Adrenal gland (tissue), 12 donors: ENCODE measurements around the gene ZNF593OS. TPM values are rescaled to one million over a fixed set of nuclear protein-coding genes. Genes with fewer than 3 reads are reported as not detected.

Experiments used
- DNase-seq, 7 donors: peaks; one replicate each; pipeline ENCODE4 v3.0.0-alpha.2; 2019 to 2020
- H3K27ac ChIP-seq, 5 donors: fragments of 200-600 bp; sonication (generic) in 4 of 5; 1 replicate in 3 of 5; 2 replicates in 2 of 5; pipeline versions ENCODE4 v1.5.1 to v1.8.0; 2016 to 2020; ENCODE audit warnings: mild to moderate bottlenecking in 1 of 5
- H3K27me3 ChIP-seq: fragments of 200-600 bp; 2 replicates; pipeline ENCODE4 v1.8.0; 2021
- H3K36me3 ChIP-seq, 2 donors: fragments of 200-600 bp; replicated peaks in 1 of 2; 1 replicate in 1 of 2; 2 replicates in 1 of 2; pipeline versions ENCODE4 v1.5.1 to v1.8.0; 2018 to 2022
- H3K4me1 ChIP-seq, 2 donors: fragments of 200-600 bp; replicated peaks in 1 of 2; 1 replicate in 1 of 2; 2 replicates in 1 of 2; pipeline versions ENCODE4 v1.5.1 to v1.8.0; 2018 to 2021
- H3K4me3 ChIP-seq, 4 donors: fragments of 200-600 bp; sonication (generic) in 3 of 4; one replicate each; pipeline ENCODE4 v1.5.1; 2016 to 2018
- H3K9me3 ChIP-seq, 3 donors: fragments of 200-600 bp; sonication (generic) in 1 of 3; replicated peaks in 1 of 3; 1 replicate in 2 of 3; 2 replicates in 1 of 3; pipeline versions ENCODE4 v1.5.1 to v1.8.0; 2016 to 2021
- POLR2A ChIP-seq, 2 donors: fragments of 450-650 bp; IDR thresholded peaks; one replicate each; pipeline ENCODE4 v1.6.1; 2017; ENCODE audit warnings: antibody characterized with exemption in 2 of 2, mild to moderate bottlenecking in 2 of 2, moderate library complexity in 1 of 2
- WGBS, 4 donors: extraction: QIAGEN DNeasy Blood & Tissue Kit in 2 of 4; methylation state at CpG; one replicate each; pipeline versions ENCODE4 v1.1.5 to v1.1.7; 2013 to 2017; 5-methylcytosine and 5-hydroxymethylcytosine counted together
- intact Hi-C, 2 donors: fragments of 100-400 bp; cut with DNase I; formaldehyde crosslinking; loops; one replicate each; pipeline versions ENCODE4 v1.14.1 to v1.15.0; 2022 to 2023
- polyA plus RNA-seq, 3 donors: library from polyadenylated mRNA; stranded (reverse); fragments of 200-250 nt in 2 of 3; fragments of 350-450 nt in 1 of 3; fragmentation: Illumina TruSeq in 1 of 3; extraction: RNeasy Lipid Tissue Mini Kit (QIAGEN cat#74804) in 1 of 3; gene quantifications; one replicate each; pipeline ENCODE4 v1.2.3, GENCODE V29; 2013 to 2014
- total RNA-seq, 9 donors: library from RNA; depleted of rRNA in 4 of 9; stranded (reverse); fragments of >200 nt in 4 of 9; fragments of 120-200 nt in 1 of 9; fragmentation: NEBNext Ultra II Directional in 1 of 9; extraction: Animal tissue kit (Norgen Biotek cat#: 25700) in 1 of 9; gene quantifications; one replicate each; pipeline versions ENCODE4 v1.1.0 to v1.2.4, GENCODE V29; 2013 to 2023
- TF ChIP-seq, protein P1 (sequence below), 6 experiments: fragments of 450-650 bp in 4 of 6; fragments of 200-600 bp in 2 of 6; sonication (generic) in 1 of 6; IDR thresholded peaks; 1 replicate in 5 of 6; 2 replicates in 1 of 6; pipeline versions ENCODE4 v1.5.1 to v1.8.0; 2016 to 2021; ENCODE audit warnings: antibody characterized with exemption in 6 of 6, mild to moderate bottlenecking in 2 of 6, moderate library complexity in 1 of 6
- donor health status: healthy with polysubstance abuse.
- donor health status: Bipolar disorder and iron deficiency.
- donor health status: DM: yes; HTN: yes; CAD: no.
- donor health status: DM: no; HTN: no; CAD: no.
- donor health status: DM: no; HTN: no; CAD: no.
- donor health status: DM: yes; HTN: yes; CAD: no.

Gene ZNF593OS
- total and polyA plus RNA-seq, 12 donors = 0.18 to 0.88 TPM; not detected in 10

DNA sequence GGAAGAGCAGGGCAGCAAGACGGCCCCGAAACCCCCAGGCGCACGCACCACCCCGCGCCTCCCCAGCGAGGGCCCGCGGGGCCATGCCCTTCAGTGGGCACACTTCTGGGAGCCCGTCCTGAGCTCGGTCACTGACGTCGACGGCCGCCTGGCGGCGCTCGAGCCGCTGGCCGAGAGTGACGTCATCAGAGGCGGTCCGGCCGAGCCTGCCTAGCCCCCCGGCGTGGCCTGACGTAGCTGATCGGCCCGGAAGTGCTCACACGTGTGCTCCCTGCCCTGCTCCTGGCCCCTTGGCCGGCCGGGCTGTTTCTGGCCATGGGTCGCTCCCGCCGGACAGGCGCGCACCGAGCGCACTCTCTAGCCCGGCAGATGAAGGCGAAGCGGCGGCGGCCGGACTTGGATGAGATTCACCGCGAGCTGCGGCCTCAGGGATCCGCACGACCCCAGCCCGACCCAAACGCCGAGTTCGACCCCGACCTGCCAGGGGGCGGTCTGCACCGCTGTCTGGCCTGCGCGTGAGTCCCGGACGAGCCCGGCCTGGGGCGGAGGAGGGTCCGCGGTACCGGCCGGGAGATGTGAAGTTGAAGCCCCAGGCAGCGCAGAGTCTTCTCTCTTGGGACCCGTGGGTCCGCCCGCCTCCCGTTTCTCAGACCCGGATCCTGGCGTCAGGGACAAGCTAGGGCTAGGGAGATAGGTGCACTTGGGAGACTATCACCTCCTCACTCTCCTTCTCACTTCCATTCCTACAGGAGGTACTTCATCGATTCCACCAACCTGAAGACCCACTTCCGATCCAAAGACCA, 1.8 kb downstream of the ZNF593OS start, which contains the start of gene ZNF593:
ZNF593 (plus strand) TSS at position 240 of the 803 bp plus-strand sequence; CDS start at position 316, 76 bp downstream.
- peak within 1 kb of the TSS; percentile 10 to 84 (median 54) for H3K4me3 ChIP-seq
- no peaks in the 10 kb centered on the region for H3K36me3 ChIP-seq
- DNase-seq = peak; percentile 92 to 96 (median 94)
- no peaks in the 10 kb centered on the region for H3K9me3 ChIP-seq
- WGBS, 4 donors = 1 to 5% (median 2%) methylated on average over 15 to 76 of the region's 76 CpGs
- no peaks in the 10 kb centered on the region for H3K27me3 ChIP-seq
- H3K27ac ChIP-seq = peak within 1 kb of the TSS in 4 of 5 donors; percentile 33 to 86 (median 68)
- H3K4me1 ChIP-seq = peaks cover 7 to 15% of the 10 kb centered on the region in 2 donors
- intact Hi-C loops = loop anchor here (5.0 to 10.0 kb wide), 3 partner anchors 62 to 152 kb away; partner anchors contain the start of gene CEP85 (in 1 of the 2)
- TF ChIP-seq, protein P1, sequence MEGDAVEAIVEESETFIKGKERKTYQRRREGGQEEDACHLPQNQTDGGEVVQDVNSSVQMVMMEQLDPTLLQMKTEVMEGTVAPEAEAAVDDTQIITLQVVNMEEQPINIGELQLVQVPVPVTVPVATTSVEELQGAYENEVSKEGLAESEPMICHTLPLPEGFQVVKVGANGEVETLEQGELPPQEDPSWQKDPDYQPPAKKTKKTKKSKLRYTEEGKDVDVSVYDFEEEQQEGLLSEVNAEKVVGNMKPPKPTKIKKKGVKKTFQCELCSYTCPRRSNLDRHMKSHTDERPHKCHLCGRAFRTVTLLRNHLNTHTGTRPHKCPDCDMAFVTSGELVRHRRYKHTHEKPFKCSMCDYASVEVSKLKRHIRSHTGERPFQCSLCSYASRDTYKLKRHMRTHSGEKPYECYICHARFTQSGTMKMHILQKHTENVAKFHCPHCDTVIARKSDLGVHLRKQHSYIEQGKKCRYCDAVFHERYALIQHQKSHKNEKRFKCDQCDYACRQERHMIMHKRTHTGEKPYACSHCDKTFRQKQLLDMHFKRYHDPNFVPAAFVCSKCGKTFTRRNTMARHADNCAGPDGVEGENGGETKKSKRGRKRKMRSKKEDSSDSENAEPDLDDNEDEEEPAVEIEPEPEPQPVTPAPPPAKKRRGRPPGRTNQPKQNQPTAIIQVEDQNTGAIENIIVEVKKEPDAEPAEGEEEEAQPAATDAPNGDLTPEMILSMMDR (IDR thresholded peaks at IDR 0.05) = peak; percentile 75 to 97 (median 88)
- TF ChIP-seq POLR2A (IDR thresholded peaks at IDR 0.05) = peak; percentile 25 to 40

DNA sequence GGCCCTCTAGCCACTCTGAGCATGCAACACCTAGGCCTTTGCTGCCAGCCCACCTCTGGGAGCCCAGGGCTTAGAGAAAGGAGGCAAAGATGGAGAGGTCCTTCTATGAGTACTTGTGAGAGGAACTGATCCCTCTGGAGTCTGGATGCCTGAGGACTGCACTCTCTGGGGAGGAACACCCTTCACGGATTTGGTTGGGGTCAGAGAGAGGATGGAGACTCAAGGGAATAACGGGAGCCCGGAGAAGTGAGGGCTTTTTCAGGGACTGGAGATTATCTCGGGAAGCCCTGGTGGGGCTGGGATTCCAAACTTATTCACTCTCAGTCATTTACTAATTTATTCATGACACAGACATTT, 2.5 kb downstream of the ZNF593OS start:
- peak overlapping the region in 2 of 5 donors; percentile 78 to 86 for H3K27ac ChIP-seq
- 29 to 53% (median 39%) methylated on average over 4 of the region's 4 CpGs for WGBS, 4 donors
- TF ChIP-seq, protein P1 (IDR thresholded peaks at IDR 0.05) = no peak
- no peak for TF ChIP-seq POLR2A (IDR thresholded peaks at IDR 0.05)

DNA sequence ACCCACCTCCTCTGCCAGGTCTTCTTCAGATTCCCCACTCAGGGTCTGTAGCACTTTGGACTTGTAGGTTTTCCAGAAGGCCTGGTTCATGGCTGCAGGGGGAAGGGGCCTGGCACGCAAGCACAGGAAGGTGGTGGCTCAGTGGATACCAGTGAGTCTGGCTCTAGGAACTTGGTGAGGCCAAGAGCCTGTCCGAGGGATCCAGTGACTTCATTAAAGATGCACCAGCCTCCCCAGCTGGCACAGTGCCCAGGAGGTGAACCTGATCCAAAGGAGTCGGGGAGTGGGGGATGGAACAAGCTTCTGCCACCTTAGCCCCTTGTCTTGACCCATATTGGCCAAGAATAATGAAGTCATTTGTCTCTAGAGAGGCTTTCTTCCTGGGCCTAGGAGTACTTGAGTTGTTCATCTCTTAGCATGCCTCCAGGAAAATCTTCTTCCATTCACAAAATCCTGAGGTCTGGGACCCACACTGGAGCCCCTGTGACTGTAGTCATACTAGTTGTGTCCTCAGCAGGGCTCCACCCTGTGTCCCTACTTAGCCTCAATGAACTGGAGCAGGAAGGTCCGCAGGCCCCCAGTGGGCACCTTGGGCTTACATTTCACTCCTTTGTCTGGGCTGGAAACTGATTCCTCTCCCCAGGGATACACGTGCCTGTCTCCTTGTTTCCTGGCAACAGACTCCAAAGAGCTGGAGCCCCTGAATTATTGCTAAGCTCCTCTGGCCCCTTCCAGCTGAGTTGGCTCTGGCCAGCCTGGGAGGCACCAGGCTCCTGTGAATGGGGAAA, 3.0 kb downstream of the ZNF593OS start, which contains the start of gene C1orf232:
C1orf232 (minus strand) TSS at position 554 of the 788 bp plus-strand sequence; CDS start at position 90, 464 bp downstream.
- WGBS, 4 donors = 57 to 71% (median 62%) methylated on average over 4 to 5 of the region's 5 CpGs
- no peaks in the 10 kb centered on the region for H3K27me3 ChIP-seq
- TF ChIP-seq, protein P1 (IDR thresholded peaks at IDR 0.05) = no peak
- no peak for TF ChIP-seq POLR2A (IDR thresholded peaks at IDR 0.05)
- peak within 1 kb of the TSS; percentile 10 to 84 (median 54) for H3K4me3 ChIP-seq
- no peaks in the 10 kb centered on the region for H3K36me3 ChIP-seq
- H3K4me1 ChIP-seq = peaks cover 7 to 18% of the 10 kb centered on the region in 2 donors
- H3K27ac ChIP-seq = peak within 1 kb of the TSS in 4 of 5 donors; percentile 33 to 86 (median 68)
- DNase-seq = peak in 1 of 7 donors; percentile 62
- intact Hi-C loops = loop anchor here (5.0 to 10.0 kb wide), 3 partner anchors 64 to 154 kb away; partner anchors contain the start of gene CEP85 (in 1 of the 2)
- H3K9me3 ChIP-seq = no peaks in the 10 kb centered on the region

More for the DNA sequence above, 2.5 kb downstream of the ZNF593OS start:
- Histone ChIP-seq H3K9me3 (no peaks in the 10 kb centered on the region), H3K27me3 (no peaks in the 10 kb centered on the region), H3K36me3 (no peaks in the 10 kb centered on the region), H3K4me3 (no peak overlapping the region), H3K4me1 (peaks cover 7 to 15% of the 10 kb centered on the region in 2 donors)
- intact Hi-C loops = loop anchor here (5.0 to 10.0 kb wide), 3 partner anchors 63 to 153 kb away; partner anchors contain the start of gene CEP85 (in 1 of the 2)
- DNase-seq = no peak
